Measurements from ENCODE around the gene VWA5B2. TPM values are rescaled to one million over a fixed set of nuclear protein-coding genes. Genes with fewer than 3 reads are reported as not detected.

Gene VWA5B2
- total and polyA plus RNA-seq, 2 of the 13 experiments (the other 11 are each of a cell fraction or from before 2014, with no cell fraction given) = 0.03 to 0.04 TPM

DNA sequence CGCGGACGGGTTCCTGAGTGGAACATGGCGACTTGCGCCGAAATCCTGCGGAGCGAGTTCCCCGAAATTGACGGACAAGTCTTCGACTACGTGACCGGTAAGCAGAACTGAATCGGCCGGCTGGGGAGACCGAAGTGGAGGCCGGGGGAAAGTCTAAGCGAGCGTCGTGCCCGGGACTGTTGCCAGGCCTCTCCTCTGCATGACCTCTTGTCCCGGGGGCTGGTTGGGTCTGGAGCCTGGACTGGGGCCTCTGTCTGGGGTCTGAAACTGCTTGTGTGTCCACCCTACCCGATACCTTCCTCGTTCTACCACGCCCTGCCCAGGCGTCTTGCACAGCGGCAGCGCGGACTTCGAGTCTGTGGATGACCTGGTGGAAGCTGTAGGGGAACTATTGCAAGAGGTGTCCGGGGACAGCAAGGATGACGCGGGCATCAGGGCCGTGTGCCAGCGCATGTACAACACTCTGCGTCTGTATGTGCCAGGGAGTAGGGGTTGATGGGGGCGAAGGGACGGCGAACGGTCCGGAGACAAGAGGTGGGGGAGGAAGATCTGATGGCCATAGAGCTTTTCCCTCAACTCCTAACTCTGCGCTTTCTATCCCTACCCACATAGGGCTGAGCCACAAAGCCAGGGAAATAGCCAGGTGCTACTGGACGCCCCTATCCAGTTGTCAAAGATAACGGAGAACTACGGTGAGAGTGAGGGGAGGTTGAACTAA lies 43.0 kb upstream of the VWA5B2 start, which contains the start of gene ABCF3 (continued):
- TF ChIP-seq, protein P1, sequence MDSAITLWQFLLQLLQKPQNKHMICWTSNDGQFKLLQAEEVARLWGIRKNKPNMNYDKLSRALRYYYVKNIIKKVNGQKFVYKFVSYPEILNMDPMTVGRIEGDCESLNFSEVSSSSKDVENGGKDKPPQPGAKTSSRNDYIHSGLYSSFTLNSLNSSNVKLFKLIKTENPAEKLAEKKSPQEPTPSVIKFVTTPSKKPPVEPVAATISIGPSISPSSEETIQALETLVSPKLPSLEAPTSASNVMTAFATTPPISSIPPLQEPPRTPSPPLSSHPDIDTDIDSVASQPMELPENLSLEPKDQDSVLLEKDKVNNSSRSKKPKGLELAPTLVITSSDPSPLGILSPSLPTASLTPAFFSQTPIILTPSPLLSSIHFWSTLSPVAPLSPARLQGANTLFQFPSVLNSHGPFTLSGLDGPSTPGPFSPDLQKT (CRISPR knock-in tag; IDR thresholded peaks at IDR 0.05; ENCODE audit: borderline replicate concordance) = no peak
- TF ChIP-seq ZNF572 (CRISPR knock-in tag; IDR thresholded peaks at IDR 0.05) = no peak
- no peak for TF ChIP-seq KDM6A (CRISPR knock-in tag; IDR thresholded peaks at IDR 0.05; ENCODE audit: low read depth)
- TF ChIP-seq, protein P2, sequence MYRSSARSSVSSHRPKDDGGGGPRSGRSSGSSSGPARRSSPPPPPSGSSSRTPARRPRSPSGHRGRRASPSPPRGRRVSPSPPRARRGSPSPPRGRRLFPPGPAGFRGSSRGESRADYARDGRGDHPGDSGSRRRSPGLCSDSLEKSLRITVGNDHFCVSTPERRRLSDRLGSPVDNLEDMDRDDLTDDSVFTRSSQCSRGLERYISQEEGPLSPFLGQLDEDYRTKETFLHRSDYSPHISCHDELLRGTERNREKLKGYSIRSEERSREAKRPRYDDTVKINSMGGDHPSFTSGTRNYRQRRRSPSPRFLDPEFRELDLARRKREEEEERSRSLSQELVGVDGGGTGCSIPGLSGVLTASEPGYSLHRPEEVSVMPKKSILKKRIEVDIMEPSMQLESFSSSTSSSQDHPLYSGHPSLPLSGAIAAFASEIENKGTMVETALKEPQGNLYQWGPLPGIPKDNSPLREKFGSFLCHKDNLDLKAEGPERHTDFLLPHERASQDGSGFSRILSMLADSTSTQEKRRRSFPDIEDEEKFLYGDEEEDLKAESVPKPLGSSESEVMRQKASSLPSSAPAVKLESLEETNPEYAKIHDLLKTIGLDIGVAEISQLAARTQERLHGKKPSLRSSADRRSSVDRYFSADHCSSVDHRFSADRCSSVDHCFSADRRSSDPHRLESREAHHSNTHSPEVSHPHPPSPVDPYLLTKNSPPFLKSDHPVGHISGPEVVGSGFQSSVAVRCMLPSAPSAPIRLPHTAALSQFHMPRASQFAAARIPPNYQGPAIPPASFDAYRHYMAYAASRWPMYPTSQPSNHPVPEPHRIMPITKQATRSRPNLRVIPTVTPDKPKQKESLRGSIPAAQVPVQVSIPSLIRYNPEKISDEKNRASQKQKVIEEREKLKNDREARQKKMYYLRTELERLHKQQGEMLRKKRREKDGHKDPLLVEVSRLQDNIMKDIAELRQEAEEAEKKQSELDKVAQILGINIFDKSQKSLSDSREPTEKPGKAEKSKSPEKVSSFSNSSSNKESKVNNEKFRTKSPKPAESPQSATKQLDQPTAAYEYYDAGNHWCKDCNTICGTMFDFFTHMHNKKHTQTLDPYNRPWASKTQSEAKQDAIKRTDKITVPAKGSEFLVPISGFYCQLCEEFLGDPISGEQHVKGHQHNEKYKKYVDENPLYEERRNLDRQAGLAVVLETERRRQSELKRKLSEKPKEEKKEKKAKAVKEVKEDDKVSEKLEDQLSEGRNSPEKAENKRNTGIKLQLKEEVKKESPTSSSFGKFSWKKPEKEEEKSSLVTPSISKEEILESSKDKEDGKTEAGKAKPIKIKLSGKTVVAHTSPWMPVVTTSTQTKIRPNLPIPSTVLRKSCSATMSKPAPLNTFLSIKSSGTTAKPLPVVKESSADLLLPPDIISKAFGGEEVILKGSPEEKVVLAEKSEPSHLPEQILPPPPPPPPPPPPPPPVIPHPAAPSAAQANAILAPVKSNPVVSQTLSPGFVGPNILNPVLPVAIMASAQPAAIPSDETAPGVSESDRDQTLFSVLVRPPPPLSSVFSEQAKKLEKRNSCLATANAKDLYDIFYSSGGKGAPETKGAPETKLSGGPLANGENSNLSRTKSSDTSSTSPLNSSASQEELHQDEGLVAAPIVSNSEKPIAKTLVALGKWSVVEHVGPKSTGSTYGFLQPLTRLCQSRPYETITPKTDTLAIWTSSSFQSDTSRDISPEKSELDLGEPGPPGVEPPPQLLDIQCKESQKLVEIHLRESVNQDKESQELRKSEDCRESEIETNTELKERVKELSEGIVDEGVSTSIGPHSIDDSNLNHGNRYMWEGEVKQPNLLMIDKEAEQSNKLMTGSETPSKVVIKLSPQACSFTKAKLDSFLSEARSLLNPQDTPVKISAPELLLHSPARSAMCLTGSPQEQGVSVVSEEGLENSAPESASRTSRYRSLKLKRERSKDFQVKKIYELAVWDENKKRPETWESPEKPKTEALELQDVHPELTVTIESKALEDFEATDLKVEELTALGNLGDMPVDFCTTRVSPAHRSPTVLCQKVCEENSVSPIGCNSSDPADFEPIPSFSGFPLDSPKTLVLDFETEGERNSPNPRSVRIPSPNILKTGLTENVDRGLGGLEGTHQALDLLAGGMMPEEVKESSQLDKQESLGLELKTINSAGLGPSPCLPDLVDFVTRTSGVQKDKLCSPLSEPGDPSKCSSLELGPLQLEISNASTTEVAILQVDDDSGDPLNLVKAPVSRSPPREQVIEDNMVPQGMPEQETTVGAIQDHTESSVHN (CRISPR knock-in tag; IDR thresholded peaks at IDR 0.05) = 0 out of 2 replicates have a peak, but pooled peaks have one; percentile 64
- TF ChIP-seq ZNF577 (CRISPR knock-in tag; IDR thresholded peaks at IDR 0.05; ENCODE audit: borderline replicate concordance, low read depth) = no peak
- TF ChIP-seq MAZ (IDR thresholded peaks at IDR 0.05; ENCODE audit: borderline replicate concordance, low read depth, low read length) = no peak
- no peak; the same call in none of the 2 replicates for TF ChIP-seq MAZ (CRISPR knock-in tag; IDR thresholded peaks at IDR 0.05; ENCODE audit: low read depth)
- TF ChIP-seq, protein P3, sequence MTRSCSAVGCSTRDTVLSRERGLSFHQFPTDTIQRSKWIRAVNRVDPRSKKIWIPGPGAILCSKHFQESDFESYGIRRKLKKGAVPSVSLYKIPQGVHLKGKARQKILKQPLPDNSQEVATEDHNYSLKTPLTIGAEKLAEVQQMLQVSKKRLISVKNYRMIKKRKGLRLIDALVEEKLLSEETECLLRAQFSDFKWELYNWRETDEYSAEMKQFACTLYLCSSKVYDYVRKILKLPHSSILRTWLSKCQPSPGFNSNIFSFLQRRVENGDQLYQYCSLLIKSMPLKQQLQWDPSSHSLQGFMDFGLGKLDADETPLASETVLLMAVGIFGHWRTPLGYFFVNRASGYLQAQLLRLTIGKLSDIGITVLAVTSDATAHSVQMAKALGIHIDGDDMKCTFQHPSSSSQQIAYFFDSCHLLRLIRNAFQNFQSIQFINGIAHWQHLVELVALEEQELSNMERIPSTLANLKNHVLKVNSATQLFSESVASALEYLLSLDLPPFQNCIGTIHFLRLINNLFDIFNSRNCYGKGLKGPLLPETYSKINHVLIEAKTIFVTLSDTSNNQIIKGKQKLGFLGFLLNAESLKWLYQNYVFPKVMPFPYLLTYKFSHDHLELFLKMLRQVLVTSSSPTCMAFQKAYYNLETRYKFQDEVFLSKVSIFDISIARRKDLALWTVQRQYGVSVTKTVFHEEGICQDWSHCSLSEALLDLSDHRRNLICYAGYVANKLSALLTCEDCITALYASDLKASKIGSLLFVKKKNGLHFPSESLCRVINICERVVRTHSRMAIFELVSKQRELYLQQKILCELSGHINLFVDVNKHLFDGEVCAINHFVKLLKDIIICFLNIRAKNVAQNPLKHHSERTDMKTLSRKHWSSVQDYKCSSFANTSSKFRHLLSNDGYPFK (CRISPR knock-in tag; IDR thresholded peaks at IDR 0.05; ENCODE audit: borderline replicate concordance) = no peak
- TF ChIP-seq ZNF282 (IDR thresholded peaks at IDR 0.05; ENCODE audit: partially characterized antibody) = no peak
- TF ChIP-seq, protein P4, sequence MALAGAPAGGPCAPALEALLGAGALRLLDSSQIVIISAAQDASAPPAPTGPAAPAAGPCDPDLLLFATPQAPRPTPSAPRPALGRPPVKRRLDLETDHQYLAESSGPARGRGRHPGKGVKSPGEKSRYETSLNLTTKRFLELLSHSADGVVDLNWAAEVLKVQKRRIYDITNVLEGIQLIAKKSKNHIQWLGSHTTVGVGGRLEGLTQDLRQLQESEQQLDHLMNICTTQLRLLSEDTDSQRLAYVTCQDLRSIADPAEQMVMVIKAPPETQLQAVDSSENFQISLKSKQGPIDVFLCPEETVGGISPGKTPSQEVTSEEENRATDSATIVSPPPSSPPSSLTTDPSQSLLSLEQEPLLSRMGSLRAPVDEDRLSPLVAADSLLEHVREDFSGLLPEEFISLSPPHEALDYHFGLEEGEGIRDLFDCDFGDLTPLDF (CRISPR knock-in tag; IDR thresholded peaks at IDR 0.05) = no peak
- no peak for TF ChIP-seq ZNF460 (CRISPR knock-in tag; IDR thresholded peaks at IDR 0.05; ENCODE audit: borderline replicate concordance)
- no peak for TF ChIP-seq ZNF644 (CRISPR knock-in tag; IDR thresholded peaks at IDR 0.05; ENCODE audit: low read depth)
- no peak for TF ChIP-seq ZNF251 (CRISPR knock-in tag; IDR thresholded peaks at IDR 0.05)
- TF ChIP-seq ZNF343 (CRISPR knock-in tag; IDR thresholded peaks at IDR 0.05) = no peak
- no peak for TF ChIP-seq CEBPG (CRISPR knock-in tag; IDR thresholded peaks at IDR 0.05)
- TF ChIP-seq NRL (CRISPR knock-in tag; IDR thresholded peaks at IDR 0.05; ENCODE audit: borderline replicate concordance) = 0 out of 2 replicates have a peak, but pooled peaks have one; percentile 59

Data from HepG2 (cell line).